Measurements from ENCODE around the gene ID4.

DNA sequence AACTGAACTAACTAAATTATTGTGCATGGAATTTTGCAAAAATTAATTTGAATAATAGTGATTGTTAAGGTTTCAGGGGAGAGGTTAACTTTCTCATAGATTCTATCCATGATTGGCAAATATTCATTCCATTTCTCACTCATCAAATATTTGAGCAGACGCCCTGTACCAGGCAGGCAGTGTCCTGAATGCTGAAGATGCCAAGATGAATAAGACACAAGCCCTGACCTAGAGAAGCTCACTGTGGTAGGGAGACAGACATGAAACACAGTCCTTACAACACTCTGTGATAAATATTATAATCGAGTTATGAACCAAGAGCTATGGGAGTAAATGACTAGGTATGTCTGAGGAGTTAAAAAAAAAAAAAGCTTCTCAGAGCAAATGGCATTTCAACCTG lies 18.4 kb upstream of the ID4 start:
- no peak for TF ChIP-seq CTCF (IDR thresholded peaks at IDR 0.05)
- TF ChIP-seq POLR2A (IDR thresholded peaks at IDR 0.05) = no peak

Measured in heart left ventricle (tissue), 13 donors.